Measurements from ENCODE around the gene SRGAP1. TPM values are rescaled to one million over a fixed set of nuclear protein-coding genes. Genes with fewer than 3 reads are reported as not detected.

The SRGAP1 gene
- total RNA-seq, 4 donors from 2014 or later = 7.2 to 22.9 (median 11.5) TPM

DNA sequence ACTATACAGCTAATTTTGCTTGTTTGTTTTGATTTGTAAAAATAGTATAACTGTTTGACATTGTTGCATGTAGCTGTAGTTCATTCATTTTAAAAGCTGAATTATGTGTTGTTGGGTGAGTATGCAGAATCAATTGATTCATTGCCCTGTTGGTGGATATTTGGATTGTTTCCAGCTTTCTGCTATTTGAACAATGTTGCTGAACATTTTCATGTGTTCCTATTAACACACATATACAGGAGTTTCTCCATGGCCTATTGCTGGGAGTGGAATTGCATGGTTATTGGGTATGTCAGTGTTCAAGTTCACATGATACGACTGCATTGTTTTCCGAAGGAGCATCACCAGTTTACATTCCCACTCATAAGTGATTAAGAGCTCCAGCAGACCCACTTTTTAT lies 75.3 kb downstream of the SRGAP1 start:
- ATAC-seq = no peak
- no peak overlapping the region for H3K27ac ChIP-seq
- H3K9me3 ChIP-seq = no peaks in the 10 kb centered on the region
- 93 to 96% methylated on average over 2 of the region's 2 CpGs for WGBS, 2 donors (ENCODE audit: low coverage in 1 of 2)
- no peaks in the 10 kb centered on the region for H3K36me3 ChIP-seq
- H3K27me3 ChIP-seq = no peaks in the 10 kb centered on the region
- no peak overlapping the region for H3K4me3 ChIP-seq
- TF ChIP-seq EP300 (IDR thresholded peaks at IDR 0.05) (no peak), POLR2AphosphoS5 (IDR thresholded peaks at IDR 0.05) (no peak), POLR2A (IDR thresholded peaks at IDR 0.05) (no peak)
- TF ChIP-seq, protein P1, sequence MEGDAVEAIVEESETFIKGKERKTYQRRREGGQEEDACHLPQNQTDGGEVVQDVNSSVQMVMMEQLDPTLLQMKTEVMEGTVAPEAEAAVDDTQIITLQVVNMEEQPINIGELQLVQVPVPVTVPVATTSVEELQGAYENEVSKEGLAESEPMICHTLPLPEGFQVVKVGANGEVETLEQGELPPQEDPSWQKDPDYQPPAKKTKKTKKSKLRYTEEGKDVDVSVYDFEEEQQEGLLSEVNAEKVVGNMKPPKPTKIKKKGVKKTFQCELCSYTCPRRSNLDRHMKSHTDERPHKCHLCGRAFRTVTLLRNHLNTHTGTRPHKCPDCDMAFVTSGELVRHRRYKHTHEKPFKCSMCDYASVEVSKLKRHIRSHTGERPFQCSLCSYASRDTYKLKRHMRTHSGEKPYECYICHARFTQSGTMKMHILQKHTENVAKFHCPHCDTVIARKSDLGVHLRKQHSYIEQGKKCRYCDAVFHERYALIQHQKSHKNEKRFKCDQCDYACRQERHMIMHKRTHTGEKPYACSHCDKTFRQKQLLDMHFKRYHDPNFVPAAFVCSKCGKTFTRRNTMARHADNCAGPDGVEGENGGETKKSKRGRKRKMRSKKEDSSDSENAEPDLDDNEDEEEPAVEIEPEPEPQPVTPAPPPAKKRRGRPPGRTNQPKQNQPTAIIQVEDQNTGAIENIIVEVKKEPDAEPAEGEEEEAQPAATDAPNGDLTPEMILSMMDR (IDR thresholded peaks at IDR 0.05) = no peak
- H3K4me1 ChIP-seq = peaks cover 0 to 42% (median 11%) of the 10 kb centered on the region in 3 donors

DNA sequence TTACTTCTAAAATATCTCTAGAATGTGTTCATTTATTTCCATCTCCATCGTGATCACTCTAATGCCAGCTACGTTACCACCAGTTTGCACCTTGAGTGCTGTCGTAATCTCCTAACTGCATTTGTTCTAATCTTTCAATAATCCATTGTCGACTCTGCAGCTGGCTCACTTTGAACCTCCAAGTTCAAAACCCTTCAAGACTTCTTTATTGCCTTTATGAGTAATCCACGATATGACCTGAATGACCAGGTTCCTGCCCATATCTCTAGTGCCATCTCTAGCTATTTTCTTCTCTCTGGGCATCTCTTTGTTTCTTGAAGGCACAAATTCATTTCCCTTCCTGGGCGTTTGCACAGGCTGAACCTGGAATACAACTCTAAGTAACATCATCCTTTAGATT lies 76.7 kb downstream of the SRGAP1 start:
- TF ChIP-seq POLR2AphosphoS5 (IDR thresholded peaks at IDR 0.05) (no peak), POLR2A (IDR thresholded peaks at IDR 0.05) (no peak), EP300 (IDR thresholded peaks at IDR 0.05) (no peak)
- TF ChIP-seq, protein P1 (IDR thresholded peaks at IDR 0.05) = no peak
- peaks cover 0 to 28% (median 1%) of the 10 kb centered on the region in 3 donors for H3K4me1 ChIP-seq
- H3K27ac ChIP-seq = no peak overlapping the region
- H3K9me3 ChIP-seq = no peaks in the 10 kb centered on the region
- H3K36me3 ChIP-seq = no peaks in the 10 kb centered on the region
- H3K27me3 ChIP-seq = no peaks in the 10 kb centered on the region
- ATAC-seq = no peak
- 87 to 95% methylated on average over 4 to 6 of the region's 6 CpGs for WGBS, 2 donors (ENCODE audit: low coverage in 1 of 2)
- no peak overlapping the region for H3K4me3 ChIP-seq

DNA sequence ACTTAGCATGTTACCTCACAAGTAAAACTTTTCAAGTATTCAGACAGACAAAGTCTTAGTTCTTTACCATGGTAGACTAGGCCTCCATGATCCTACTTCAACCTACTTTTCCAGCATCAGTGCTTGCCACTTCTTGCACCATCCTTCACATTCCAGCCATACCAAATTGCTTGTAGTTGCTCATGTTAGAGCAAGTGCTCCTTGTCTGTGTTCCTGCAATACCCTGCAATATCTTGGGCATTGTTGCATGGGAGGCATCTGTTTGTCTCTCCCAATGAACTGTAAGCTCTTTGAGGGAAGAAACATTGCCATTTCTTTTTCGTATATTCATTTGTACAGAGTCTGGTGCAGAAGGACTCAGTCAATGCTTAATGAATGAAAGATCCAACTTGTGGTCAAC lies 78.0 kb downstream of the SRGAP1 start:
- H3K27me3 ChIP-seq = no peaks in the 10 kb centered on the region
- no peaks in the 10 kb centered on the region for H3K9me3 ChIP-seq
- no peak overlapping the region for H3K27ac ChIP-seq
- H3K4me1 ChIP-seq = peaks cover 0 to 15% (median 0%) of the 10 kb centered on the region in 3 donors
- ATAC-seq = no peak
- WGBS, 2 donors (ENCODE audit: low coverage in 1 of 2) = 100% methylated on average over 1 of the region's 1 CpG
- H3K36me3 ChIP-seq = no peaks in the 10 kb centered on the region
- TF ChIP-seq POLR2A (IDR thresholded peaks at IDR 0.05) = no peak
- TF ChIP-seq, protein P1 (IDR thresholded peaks at IDR 0.05) = no peak
- TF ChIP-seq POLR2AphosphoS5 (IDR thresholded peaks at IDR 0.05) = no peak
- no peak for TF ChIP-seq EP300 (IDR thresholded peaks at IDR 0.05)
- H3K4me3 ChIP-seq = no peak overlapping the region

DNA sequence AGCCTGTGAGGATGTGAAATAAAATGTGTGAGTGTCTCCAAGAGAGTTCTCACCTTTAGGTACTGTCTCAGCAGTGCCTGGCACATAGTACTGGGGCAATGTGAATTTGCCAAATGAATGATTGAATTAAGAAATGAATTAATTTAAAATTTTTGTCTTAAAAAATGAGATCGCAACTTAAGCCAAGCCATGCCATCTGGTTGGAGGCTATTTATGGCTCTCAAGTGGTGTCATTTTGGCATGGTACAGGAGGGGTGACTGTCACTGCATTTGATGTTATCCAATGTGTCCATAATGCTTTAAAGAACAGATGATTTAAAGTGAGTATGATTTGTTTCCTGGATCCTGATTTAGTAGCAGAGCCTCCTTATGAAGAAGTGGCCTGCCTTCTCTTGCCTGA lies 80.3 kb downstream of the SRGAP1 start:
- no peak for TF ChIP-seq EP300 (IDR thresholded peaks at IDR 0.05)
- TF ChIP-seq, protein P1 (IDR thresholded peaks at IDR 0.05) = no peak
- TF ChIP-seq POLR2A (IDR thresholded peaks at IDR 0.05) = no peak
- TF ChIP-seq POLR2AphosphoS5 (IDR thresholded peaks at IDR 0.05) = no peak
- H3K4me3 ChIP-seq = no peak overlapping the region
- ATAC-seq = no peak
- no peaks in the 10 kb centered on the region for H3K4me1 ChIP-seq
- no peaks in the 10 kb centered on the region for H3K27me3 ChIP-seq
- no peaks in the 10 kb centered on the region for H3K36me3 ChIP-seq
- H3K9me3 ChIP-seq = no peaks in the 10 kb centered on the region
- 70 to 92% methylated on average over 1 of the region's 1 CpG for WGBS, 2 donors (ENCODE audit: low coverage in 1 of 2)
- H3K27ac ChIP-seq = no peak overlapping the region

DNA sequence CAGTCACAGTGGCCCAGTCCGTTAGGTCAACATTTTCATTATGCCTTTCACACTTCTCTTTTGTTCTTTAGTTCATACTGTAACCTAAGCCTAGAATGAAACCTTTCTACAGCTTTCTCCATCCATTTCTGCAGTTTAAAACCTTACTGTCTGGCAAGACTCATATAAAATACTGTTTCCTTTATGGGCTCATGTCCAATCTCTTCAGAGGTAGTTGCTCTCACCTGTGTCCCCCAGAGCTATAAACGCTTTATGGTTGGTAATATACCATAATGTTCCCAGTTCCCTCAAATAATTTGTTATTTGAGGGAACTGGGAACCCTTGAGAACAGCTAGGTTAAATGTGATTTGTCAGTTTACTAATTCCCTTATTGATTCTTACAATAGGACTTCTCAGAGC lies 83.0 kb downstream of the SRGAP1 start:
- no peak overlapping the region for H3K4me3 ChIP-seq
- TF ChIP-seq EP300 (IDR thresholded peaks at IDR 0.05) = no peak
- TF ChIP-seq, protein P1 (IDR thresholded peaks at IDR 0.05) = no peak
- TF ChIP-seq POLR2AphosphoS5 (IDR thresholded peaks at IDR 0.05) = no peak
- no peak for TF ChIP-seq POLR2A (IDR thresholded peaks at IDR 0.05)
- no peaks in the 10 kb centered on the region for H3K4me1 ChIP-seq
- no peaks in the 10 kb centered on the region for H3K9me3 ChIP-seq
- no peak overlapping the region for H3K27ac ChIP-seq
- no peaks in the 10 kb centered on the region for H3K27me3 ChIP-seq
- no peaks in the 10 kb centered on the region for H3K36me3 ChIP-seq
- ATAC-seq = no peak
- WGBS, 2 donors (ENCODE audit: low coverage in 1 of 2) = 88 to 100% methylated on average over 1 to 2 of the region's 2 CpGs

All from gastroesophageal sphincter (tissue), 4 donors.